H9 (cell line): Measurements from ENCODE around the gene DUOXA1. TPM values are rescaled to one million over a fixed set of nuclear protein-coding genes. Genes with fewer than 3 reads are reported as not detected.

Source experiments
- DNase-seq: peaks from one replicate; pipeline ENCODE4 v3.0.0-alpha.2; 2017
- H2AFZ ChIP-seq: one replicate; pipeline ENCODE4 v1.6.1; 2013; ENCODE audit warnings: mild to moderate bottlenecking, low read length, control low read depth, moderate library complexity
- H2AK5ac ChIP-seq: 2 replicates; pipeline ENCODE4 v1.6.1; 2013; ENCODE audit warnings: low read length, control low read depth, mixed read lengths; ENCODE audit not compliant: insufficient read length
- H2BK120ac ChIP-seq: one replicate; pipeline ENCODE4 v1.6.1; 2013; ENCODE audit warnings: low read depth, mild to moderate bottlenecking, low read length, control low read depth, inconsistent platforms; ENCODE audit not compliant: poor library complexity, severe bottlenecking
- H2BK12ac ChIP-seq: 2 replicates; pipeline ENCODE4 v1.6.1; 2013; ENCODE audit warnings: low read length, control low read depth, mixed read lengths, low read depth; ENCODE audit not compliant: insufficient read length
- H2BK15ac ChIP-seq: 2 replicates; pipeline ENCODE4 v1.6.1; 2013; ENCODE audit warnings: low read depth, low read length, control low read depth
- H2BK20ac ChIP-seq: one replicate; pipeline ENCODE4 v1.6.1; 2013; ENCODE audit warnings: low read depth, mild to moderate bottlenecking, low read length, control low read depth, inconsistent platforms; ENCODE audit not compliant: poor library complexity, severe bottlenecking
- H2BK5ac ChIP-seq: 2 replicates; pipeline ENCODE4 v1.6.1; 2013; ENCODE audit warnings: low read length, control low read depth, mixed read lengths; ENCODE audit not compliant: insufficient read length
- H3K14ac ChIP-seq: 2 replicates; pipeline ENCODE4 v1.6.1; 2013; ENCODE audit warnings: low read length, control low read depth; ENCODE audit not compliant: insufficient read depth
- H3K18ac ChIP-seq: 2 replicates; pipeline ENCODE4 v1.6.1; 2013; ENCODE audit warnings: low read depth, mild to moderate bottlenecking, mixed read lengths, low read length, control low read depth; ENCODE audit not compliant: insufficient read length
- H3K23ac ChIP-seq: 2 replicates; pipeline ENCODE4 v1.6.1; 2013; ENCODE audit warnings: low read length, control low read depth, mixed read lengths, low read depth; ENCODE audit not compliant: insufficient read length
- H3K23me2 ChIP-seq: 2 replicates; pipeline ENCODE4 v1.6.1; 2013; ENCODE audit warnings: low read depth, mild to moderate bottlenecking, mixed read lengths, low read length, control low read depth; ENCODE audit not compliant: insufficient read length, poor library complexity, severe bottlenecking
- H3K27ac ChIP-seq: 2 replicates; pipeline ENCODE4 v1.5.1; 2013; ENCODE audit warnings: low read length, control low read depth, mixed read lengths, low read depth; ENCODE audit not compliant: insufficient read length
- H3K27me3 ChIP-seq: 2 replicates; pipeline ENCODE4 v1.6.1; 2013; ENCODE audit warnings: low read length, control low read depth, inconsistent platforms; ENCODE audit not compliant: insufficient read depth
- H3K4ac ChIP-seq: 2 replicates; pipeline ENCODE4 v1.6.1; 2013; ENCODE audit warnings: low read depth, mild to moderate bottlenecking, control low read depth, inconsistent platforms, low read length, moderate library complexity
- H3K4me1 ChIP-seq: 2 replicates; pipeline ENCODE4 v1.6.1; 2013; ENCODE audit warnings: low read length, control low read depth, inconsistent platforms; ENCODE audit not compliant: insufficient read depth
- H3K4me2 ChIP-seq: 2 replicates; pipeline ENCODE4 v1.6.1; 2013; ENCODE audit warnings: low read length, control low read depth, mixed read lengths; ENCODE audit not compliant: insufficient read length, insufficient read depth
- H3K56ac ChIP-seq: 2 replicates; pipeline ENCODE4 v1.6.1; 2013; ENCODE audit warnings: low read depth, mild to moderate bottlenecking, mixed read lengths, low read length, control low read depth; ENCODE audit not compliant: insufficient read length
- H3K79me1 ChIP-seq: 2 replicates; pipeline ENCODE4 v1.6.1; 2013; ENCODE audit warnings: low read depth, mild to moderate bottlenecking, moderate library complexity, low read length, control low read depth, inconsistent platforms; ENCODE audit not compliant: insufficient read depth, poor library complexity, severe bottlenecking
- H3K79me2 ChIP-seq: 2 replicates; pipeline ENCODE4 v1.6.1; 2013; ENCODE audit warnings: low read length, control low read depth, inconsistent platforms; ENCODE audit not compliant: insufficient read depth
- H3K9ac ChIP-seq: 2 replicates; pipeline ENCODE4 v1.6.1; 2013; ENCODE audit warnings: low read length, control low read depth, mixed read lengths; ENCODE audit not compliant: insufficient read length; ENCODE audit errors: extremely low read depth
- H3K9me3 ChIP-seq: one replicate; pipeline ENCODE4 v1.6.1; 2013; ENCODE audit warnings: low read depth, low read length, inconsistent platforms; ENCODE audit not compliant: control insufficient read depth
- H3T11ph ChIP-seq: one replicate; pipeline ENCODE4 v1.6.1; 2013; ENCODE audit warnings: mild to moderate bottlenecking, low read length, control low read depth, inconsistent platforms
- H4K20me1 ChIP-seq: one replicate; pipeline ENCODE4 v1.6.1; 2013; ENCODE audit not compliant: control insufficient read depth, insufficient read length, insufficient read depth
- H4K5ac ChIP-seq: 2 replicates; pipeline ENCODE4 v1.6.1; 2013; ENCODE audit warnings: low read depth, mild to moderate bottlenecking, mixed read lengths, low read length, control low read depth; ENCODE audit not compliant: insufficient read length
- H4K8ac ChIP-seq: replicated peaks from 2 replicates; pipeline ENCODE4 v1.6.1; 2013; ENCODE audit warnings: low read length, control low read depth, mixed read lengths, low read depth; ENCODE audit not compliant: insufficient read length
- H4K91ac ChIP-seq: 2 replicates; pipeline ENCODE4 v1.6.1; 2013; ENCODE audit warnings: low read depth, mild to moderate bottlenecking, moderate library complexity, mixed read lengths, low read length, control low read depth; ENCODE audit not compliant: insufficient read length
- H3K27ac Mint-ChIP-seq, 3 experiments: 2 replicates in 2 of 3; 3 replicates in 1 of 3; pipeline ENCODE4 v1.8.0; 2020 to 2021; ENCODE audit warnings: mixed read lengths in 3 of 3, mild to moderate bottlenecking in 1 of 3, moderate library complexity in 1 of 3
- H3K27me3 Mint-ChIP-seq: 2 replicates; pipeline ENCODE4 v1.8.0; 2021; ENCODE audit warnings: low read depth, mild to moderate bottlenecking, moderate library complexity, mixed read lengths
- H3K36me3 Mint-ChIP-seq, 3 experiments: 2 replicates in 2 of 3; 3 replicates in 1 of 3; pipeline ENCODE4 v1.8.0; 2020 to 2021; ENCODE audit warnings: low read depth in 3 of 3, mixed read lengths in 3 of 3; ENCODE audit not compliant: insufficient read depth in 1 of 3
- H3K4me1 Mint-ChIP-seq, 2 experiments: 2 replicates each; pipeline ENCODE4 v1.8.0; 2020; ENCODE audit warnings: mixed read lengths in 2 of 2
- H3K4me3 Mint-ChIP-seq, 2 experiments: 2 replicates in 1 of 2; 3 replicates in 1 of 2; pipeline ENCODE4 v1.8.0; 2020 to 2021; ENCODE audit warnings: mild to moderate bottlenecking in 2 of 2, mixed read lengths in 2 of 2, moderate library complexity in 1 of 2
- H3K9me3 Mint-ChIP-seq, 2 experiments: 2 replicates in 1 of 2; 3 replicates in 1 of 2; pipeline ENCODE4 v1.8.0; 2020; ENCODE audit warnings: mild to moderate bottlenecking in 2 of 2, mixed read lengths in 2 of 2, moderate library complexity in 1 of 2
- CTCF ChIP-seq: fragments of 200-600 bp; sonication (generic); conservative IDR thresholded peaks from 3 replicates; pipeline ENCODE4 v1.8.0; 2021; ENCODE audit warnings: antibody characterized with exemption, mild to moderate bottlenecking
- WGBS: extraction: QIAGEN DNeasy Blood & Tissue Kit; methylation state at CpG from one replicate; pipeline ENCODE4 v1.1.7; 2013; ENCODE audit warnings: missing lambda C conversion rate, low lambda C conversion rate, mixed read lengths; ENCODE audit not compliant: insufficient read length; ENCODE audit errors: extremely low coverage; 5-methylcytosine and 5-hydroxymethylcytosine counted together
- total RNA-seq: library from RNA; stranded (reverse); gene quantifications from 2 replicates; pipeline ENCODE4 v1.2.1, GENCODE V29; 2021

Gene DUOXA1
- total RNA-seq, 1 experiment from 2014 or later = 1.2 TPM

GRCh38 chr15:45112143-45112590 lies 17.5 kb downstream of the DUOXA1 start:
- H2AFZ ChIP-seq = no peak overlapping the region
- no peak overlapping the region for H2BK5ac ChIP-seq
- H3K56ac ChIP-seq = no peak overlapping the region
- no peak overlapping the region for H4K91ac ChIP-seq
- H3K79me1 ChIP-seq = no peaks in the 10 kb centered on the region
- H3K27ac ChIP-seq = no peak overlapping the region
- peaks cover 3% of the 10 kb centered on the region for H4K20me1 ChIP-seq
- H3K27me3 ChIP-seq = peaks cover 71% of the 10 kb centered on the region
- Mint-ChIP-seq H3K27me3 (peaks cover 78% of the 10 kb centered on the region), H3K36me3 (no peaks in the 10 kb centered on the region; a peak in 2 of 7 replicates), H3K9me3 (peaks cover 2 to 8% of the 10 kb centered on the region in 2 experiments; a peak in 2 of 5 replicates), H3K4me1 (peaks cover 18 to 29% of the 10 kb centered on the region in 2 experiments), H3K27ac (no peak overlapping the region), H3K4me3 (peak overlapping the region; percentile 57 to 73)
- no peak for TF ChIP-seq CTCF
- no peak overlapping the region for H2BK12ac ChIP-seq
- no CpG with 5 or more reads among the region's 13 CpGs for WGBS
- H3K14ac ChIP-seq = no peak overlapping the region
- H4K8ac ChIP-seq = no peak overlapping the region
- H3K18ac ChIP-seq = no peak overlapping the region
- DNase-seq = peak; percentile 57
- H2BK20ac ChIP-seq = no peak overlapping the region
- no peak overlapping the region for H2AK5ac ChIP-seq
- no peaks in the 10 kb centered on the region for H3K23me2 ChIP-seq
- no peak overlapping the region for H3T11ph ChIP-seq
- no peak overlapping the region for H3K4ac ChIP-seq
- H3K9ac ChIP-seq = no peak overlapping the region
- H3K23ac ChIP-seq = no peak overlapping the region
- H3K4me2 ChIP-seq = peak overlapping the region; percentile 54
- no peak overlapping the region for H4K5ac ChIP-seq
- H2BK120ac ChIP-seq = no peak overlapping the region
- H3K79me2 ChIP-seq = no peaks in the 10 kb centered on the region
- no peaks in the 10 kb centered on the region for H3K9me3 ChIP-seq
- H3K4me1 ChIP-seq = no peaks in the 10 kb centered on the region; the same call in 1 of the 2 replicates
- no peak overlapping the region for H2BK15ac ChIP-seq
